Endothelial cell of umbilical vein (primary cell): ENCODE measurements around the gene TRIP13. TPM values are rescaled to one million over a fixed set of nuclear protein-coding genes. Genes with fewer than 3 reads are reported as not detected.

Source experiments
- BruUV-seq: library from RNA; stranded (reverse); fragments of 400-500 nt; replicated peaks from 2 replicates; lab custom pipeline; 2021; lab: Mats Ljungman, UMichigan
- CTCF ChIA-PET: fragments of 300-600, 350-600 bp; sonication (Branson Sonifier 250); formaldehyde crosslinking; loops from one replicate; lab custom pipeline; 2021; ENCODE audit warnings: antibody characterized with exemption, inconsistent platforms; lab: Charles Lee
- POLR2A ChIA-PET: fragments of 300-600, 350-600 bp; sonication (Branson Sonifier 250); formaldehyde crosslinking; loops from one replicate; lab custom pipeline; 2021; ENCODE audit warnings: antibody characterized with exemption, inconsistent platforms; lab: Charles Lee
- DNase-seq: peaks from one replicate; pipeline ENCODE4 v3.0.0-alpha.2; 2011; ENCODE audit warnings: low read depth, low spot score
- FAIRE-seq: peaks from 2 replicates; lab custom pipeline; 2011; peaks lifted over from hg19 to GRCh38; lab: Jason Lieb, UNC
- H2AFZ ChIP-seq: 2 replicates; pipeline ENCODE4 v1.6.0; 2012; ENCODE audit warnings: low read depth, low read length, control low read depth, inconsistent platforms
- H3K27ac ChIP-seq: 2 replicates; pipeline ENCODE4 v1.5.1; 2011; ENCODE audit warnings: low read depth, mild to moderate bottlenecking, control low read depth, low read length, moderate library complexity; ENCODE audit not compliant: insufficient read depth
- H3K27me3 ChIP-seq, 2 experiments: 2 replicates each; pipeline versions ENCODE4 v1.6.0 to v1.6.1; 2011; ENCODE audit warnings: low read length in 2 of 2, mixed read lengths in 1 of 2; ENCODE audit not compliant: control insufficient read depth in 2 of 2, insufficient read depth in 2 of 2
- H3K36me3 ChIP-seq, 2 experiments: 2 replicates in 1 of 2; 3 replicates in 1 of 2; pipeline ENCODE4 v1.5.1; 2011; ENCODE audit warnings: low read length in 2 of 2, mild to moderate bottlenecking in 1 of 2, moderate library complexity in 1 of 2; ENCODE audit not compliant: control insufficient read depth in 2 of 2, insufficient read depth in 2 of 2; ENCODE audit errors: extremely low read depth in 1 of 2
- H3K4me1 ChIP-seq: 3 replicates; pipeline ENCODE4 v1.5.1; 2011; ENCODE audit warnings: mild to moderate bottlenecking, low read length; ENCODE audit not compliant: control insufficient read depth, insufficient read depth; ENCODE audit errors: extremely low read depth
- H3K4me2 ChIP-seq: 2 replicates; pipeline ENCODE4 v1.6.1; 2011; ENCODE audit warnings: low read length, control low read depth, mixed read lengths; ENCODE audit not compliant: insufficient read depth
- H3K4me3 ChIP-seq, 3 experiments: fragments of 200-600 bp in 1 of 3; sonication (generic), shearing (Covaris generic) in 1 of 3; replicated peaks in 1 of 3; 2 replicates each; pipeline ENCODE4 v1.5.1; 2011 to 2016; ENCODE audit warnings: control low read depth in 3 of 3, low read length in 3 of 3, mild to moderate bottlenecking in 2 of 3, inconsistent platforms in 1 of 3, low read depth in 1 of 3, moderate library complexity in 1 of 3; ENCODE audit not compliant: insufficient read depth in 1 of 3
- H3K79me2 ChIP-seq: 2 replicates; pipeline ENCODE4 v1.6.0; 2012; ENCODE audit warnings: low read length, inconsistent platforms; ENCODE audit not compliant: control insufficient read depth, insufficient read depth
- H3K9ac ChIP-seq: replicated peaks from 2 replicates; pipeline ENCODE3; 2011; ENCODE audit warnings: low read length, control low read depth; ENCODE audit not compliant: insufficient read depth; ENCODE audit errors: extremely low read depth
- H3K9me1 ChIP-seq: replicated peaks from 3 replicates; pipeline ENCODE4 v1.6.0; 2011; ENCODE audit warnings: mild to moderate bottlenecking, low read length; ENCODE audit not compliant: control insufficient read depth, insufficient read depth; ENCODE audit errors: extremely low read depth
- H3K9me3 ChIP-seq: replicated peaks from 2 replicates; pipeline ENCODE4 v1.5.1; 2012; ENCODE audit warnings: low read length, inconsistent platforms; ENCODE audit not compliant: control insufficient read depth, insufficient read depth
- H4K20me1 ChIP-seq: replicated peaks from 2 replicates; pipeline ENCODE3; 2011; ENCODE audit warnings: mild to moderate bottlenecking, low read length; ENCODE audit not compliant: control insufficient read depth, insufficient read depth; ENCODE audit errors: extremely low read depth
- EZH2 ChIP-seq: IDR thresholded peaks from 2 replicates; pipeline ENCODE4 v1.6.1; 2012; ENCODE audit warnings: borderline replicate concordance, low read depth, mild to moderate bottlenecking, moderate library complexity, low read length, inconsistent platforms; ENCODE audit not compliant: severe bottlenecking
- FOS ChIP-seq: IDR thresholded peaks from 2 replicates; pipeline ENCODE4 v1.6.1; 2011; ENCODE audit warnings: mild to moderate bottlenecking, low read length, moderate library complexity, borderline replicate concordance; ENCODE audit not compliant: insufficient read depth
- GATA2 ChIP-seq: IDR thresholded peaks from 2 replicates; pipeline ENCODE4 v1.7.0; 2011; ENCODE audit warnings: low read depth, mild to moderate bottlenecking, moderate library complexity, mixed read lengths, low read length; ENCODE audit not compliant: insufficient read length, insufficient read depth
- JUN ChIP-seq: IDR thresholded peaks from 2 replicates; pipeline ENCODE4 v1.6.1; 2011; ENCODE audit warnings: borderline replicate concordance, low read depth; ENCODE audit not compliant: insufficient read length, insufficient read depth
- MYC ChIP-seq: IDR thresholded peaks from one replicate; pipeline ENCODE4 v1.6.1; 2011; ENCODE audit warnings: mild to moderate bottlenecking, low read depth, low read length
- POLR2A ChIP-seq: IDR thresholded peaks from 2 replicates; pipeline ENCODE4 v1.6.1; 2012; ENCODE audit warnings: low read depth, mild to moderate bottlenecking, control low read depth, low read length
- POLR2AphosphoS5 ChIP-seq: IDR thresholded peaks from 2 replicates; pipeline ENCODE4 v1.6.1; 2012; ENCODE audit warnings: low read depth, mild to moderate bottlenecking, control low read depth, low read length, moderate library complexity; ENCODE audit not compliant: insufficient read depth
- dilution Hi-C: fragments of 300-500 bp; cut with MboI; formaldehyde crosslinking; loops from one replicate; pipeline ENCODE4 v1.15.0; 2019; ENCODE audit warnings: low sequenced_read_pairs; ENCODE audit not compliant: extremely low pct_ligation_motif_present
- intact Hi-C: fragments of 100-400 bp; cut with micrococcal nuclease; formaldehyde crosslinking; loops from one replicate; pipeline ENCODE4 v1.10.0; 2022
- polyA plus RNA-seq, 4 experiments: library from polyadenylated mRNA; depleted of rRNA in 3 of 4; stranded (reverse) in 3 of 4; unstranded in 1 of 4; fragments of >200 nt; gene quantifications; 2 replicates each; pipeline versions ENCODE4 v1.2.1 to v1.2.3, GENCODE V29; 2011 to 2012; ENCODE audit warnings: missing spikeins in 1 of 4
- total RNA-seq: library from RNA; stranded (reverse); gene quantifications from 2 replicates; pipeline ENCODE4 v1.2.3, GENCODE V29; 2021
- TF ChIP-seq, protein P1 (sequence below), 2 donors: IDR thresholded peaks; 1 replicate in 1 of 2; 2 replicates in 1 of 2; pipeline ENCODE4 v1.5.1; 2011; ENCODE audit warnings: low read length in 2 of 2, mild to moderate bottlenecking in 2 of 2, moderate library complexity in 2 of 2, control low read depth in 1 of 2, inconsistent platforms in 1 of 2, low read depth in 1 of 2; ENCODE audit not compliant: insufficient read depth in 1 of 2; ENCODE audit errors: extremely low read depth in 1 of 2
- TF ChIP-seq, protein P2 (sequence below): IDR thresholded peaks from 2 replicates; pipeline ENCODE4 v1.6.1; 2011; ENCODE audit not compliant: insufficient read depth, insufficient read length

The TRIP13 gene
- total and polyA plus RNA-seq, 2 donors (not counting 3 experiments of a cell fraction or from before 2014, with no cell fraction given) = 17.4 to 39.0 TPM

DNA sequence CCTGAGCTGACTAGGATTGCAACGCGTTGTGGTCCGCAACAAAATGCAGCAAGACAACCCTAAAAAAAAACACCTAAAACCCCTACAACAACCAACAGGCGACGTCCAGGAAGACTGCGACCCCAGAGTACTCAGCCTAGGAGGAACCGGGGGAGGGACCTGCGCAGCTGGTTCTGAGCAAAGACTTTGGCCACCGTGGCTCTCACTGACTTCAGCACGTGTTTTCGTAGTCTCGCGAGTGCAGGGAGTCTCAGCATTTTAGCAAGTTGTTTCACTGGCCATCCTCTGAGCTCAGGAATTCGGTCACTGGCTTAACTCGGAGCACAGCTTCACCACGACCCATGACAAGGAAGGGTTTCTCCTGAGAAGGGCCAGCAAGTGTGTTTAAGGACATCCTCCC lies 33.3 kb upstream of the TRIP13 start:
- Histone ChIP-seq H3K4me2 (no peak overlapping the region), H3K79me2 (no peaks in the 10 kb centered on the region), H3K36me3 (peaks cover 0 to 12% of the 10 kb centered on the region in 2 experiments), H3K27ac (no peak overlapping the region), H3K4me3 (no peak overlapping the region), H3K27me3 (no peaks in the 10 kb centered on the region), H3K9ac (no peak overlapping the region), H2AFZ (no peak overlapping the region), H3K4me1 (no peaks in the 10 kb centered on the region), H3K9me3 (no peaks in the 10 kb centered on the region), H4K20me1 (no peaks in the 10 kb centered on the region), H3K9me1 (no peaks in the 10 kb centered on the region)
- FAIRE-seq = no peak
- DNase-seq = no peak
- CTCF ChIA-PET = no interaction called here
- TF ChIP-seq EZH2 (no peak), POLR2A (no peak), JUN (no peak), FOS (no peak), POLR2AphosphoS5 (no peak), MYC (no peak), GATA2 (no peak)
- TF ChIP-seq, protein P1, sequence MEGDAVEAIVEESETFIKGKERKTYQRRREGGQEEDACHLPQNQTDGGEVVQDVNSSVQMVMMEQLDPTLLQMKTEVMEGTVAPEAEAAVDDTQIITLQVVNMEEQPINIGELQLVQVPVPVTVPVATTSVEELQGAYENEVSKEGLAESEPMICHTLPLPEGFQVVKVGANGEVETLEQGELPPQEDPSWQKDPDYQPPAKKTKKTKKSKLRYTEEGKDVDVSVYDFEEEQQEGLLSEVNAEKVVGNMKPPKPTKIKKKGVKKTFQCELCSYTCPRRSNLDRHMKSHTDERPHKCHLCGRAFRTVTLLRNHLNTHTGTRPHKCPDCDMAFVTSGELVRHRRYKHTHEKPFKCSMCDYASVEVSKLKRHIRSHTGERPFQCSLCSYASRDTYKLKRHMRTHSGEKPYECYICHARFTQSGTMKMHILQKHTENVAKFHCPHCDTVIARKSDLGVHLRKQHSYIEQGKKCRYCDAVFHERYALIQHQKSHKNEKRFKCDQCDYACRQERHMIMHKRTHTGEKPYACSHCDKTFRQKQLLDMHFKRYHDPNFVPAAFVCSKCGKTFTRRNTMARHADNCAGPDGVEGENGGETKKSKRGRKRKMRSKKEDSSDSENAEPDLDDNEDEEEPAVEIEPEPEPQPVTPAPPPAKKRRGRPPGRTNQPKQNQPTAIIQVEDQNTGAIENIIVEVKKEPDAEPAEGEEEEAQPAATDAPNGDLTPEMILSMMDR (IDR thresholded peaks at IDR 0.05; ENCODE audit: extremely low read depth in 1 of 2, insufficient read depth in 1 of 2, low read depth in 1 of 2, low read length in 2 of 2) = no peak
- TF ChIP-seq, protein P2, sequence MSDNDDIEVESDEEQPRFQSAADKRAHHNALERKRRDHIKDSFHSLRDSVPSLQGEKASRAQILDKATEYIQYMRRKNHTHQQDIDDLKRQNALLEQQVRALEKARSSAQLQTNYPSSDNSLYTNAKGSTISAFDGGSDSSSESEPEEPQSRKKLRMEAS = no peak
- dilution Hi-C loops = no loop called here
- intact Hi-C loops = no loop called here
- POLR2A ChIA-PET = no interaction called here
- BruUV-seq = no TSS peak
